GM18507 (cell line): ENCODE data around the gene SCN2A.
"Not testable (repeated sequence)": the region's sequence is repeated elsewhere in the genome, so short reads cannot be mapped to it uniquely, and the experiment has no call there.

Experiments
- DNase-seq: peaks from one replicate; pipeline ENCODE4 v3.0.0; 2011; ENCODE audit warnings: low read depth; ENCODE audit not compliant: insufficient read length; ENCODE audit errors: extremely low spot score
- FAIRE-seq: peaks from 2 replicates; lab custom pipeline; 2011; peaks lifted over from hg19 to GRCh38; lab: Jason Lieb, UNC

Gene SCN2A

GRCh38 chr2:165398603-165399002 lies 159.4 kb downstream of the SCN2A start:
- DNase-seq, FAIRE-seq: not testable (repeated sequence)

GRCh38 chr2:165401285-165401852 lies 162.2 kb downstream of the SCN2A start:
- peak; percentile 12 for FAIRE-seq

GRCh38 chr2:165402162-165402561 lies 162.9 kb downstream of the SCN2A start:
- DNase-seq, result no peak
- no peak for FAIRE-seq

More at GRCh38 chr2:165401285-165401852, 162.2 kb downstream of the SCN2A start:
- no peak for DNase-seq

- no peak for FAIRE-seq
- DNase-seq, result no peak
Observed at GRCh38 chr2:165406173-165406572, 167.0 kb downstream of the SCN2A start.

- DNase-seq, result no peak
- no peak for FAIRE-seq
Observed at GRCh38 chr2:165407466-165407865, 168.3 kb downstream of the SCN2A start.

- FAIRE-seq (no peak), DNase-seq (no peak)
Observed at GRCh38 chr2:165408186-165408585, 169.0 kb downstream of the SCN2A start.

- FAIRE-seq (no peak), DNase-seq (no peak)
Observed at GRCh38 chr2:165410276-165410675, 171.1 kb downstream of the SCN2A start.

- no peak for DNase-seq
- FAIRE-seq, result no peak
Observed at GRCh38 chr2:165414187-165414586, 175.0 kb downstream of the SCN2A start.

- no peak for FAIRE-seq
Observed at GRCh38 chr2:165417009-165417408, 177.8 kb downstream of the SCN2A start.

GRCh38 chr2:165420231-165420630 lies 181.0 kb downstream of the SCN2A start:
- no peak for DNase-seq
- FAIRE-seq, result no peak

More at GRCh38 chr2:165417009-165417408, 177.8 kb downstream of the SCN2A start:
- no peak for DNase-seq

GRCh38 chr2:165423081-165423480 lies 183.9 kb downstream of the SCN2A start:
- FAIRE-seq (no peak), DNase-seq (no peak)

GRCh38 chr2:165425556-165425955 lies 186.3 kb downstream of the SCN2A start:
- no peak for FAIRE-seq
- no peak for DNase-seq

GRCh38 chr2:165427686-165428085 lies 188.5 kb downstream of the SCN2A start:
- FAIRE-seq (no peak), DNase-seq (no peak)

- no peak for FAIRE-seq
- DNase-seq, result no peak
Observed at GRCh38 chr2:165428926-165429325, 189.7 kb downstream of the SCN2A start.

- FAIRE-seq, result no peak
- no peak for DNase-seq
Observed at GRCh38 chr2:165431014-165431413, 191.8 kb downstream of the SCN2A start.

GRCh38 chr2:165432234-165432966 lies 193.2 kb downstream of the SCN2A start:
- DNase-seq, result no peak
- no peak for FAIRE-seq

GRCh38 chr2:165434865-165435496 lies 195.8 kb downstream of the SCN2A start:
- FAIRE-seq (no peak), DNase-seq (no peak)

GRCh38 chr2:165435611-165436010 lies 196.4 kb downstream of the SCN2A start:
- DNase-seq (no peak), FAIRE-seq (no peak)

GRCh38 chr2:165436559-165436958 lies 197.3 kb downstream of the SCN2A start:
- FAIRE-seq (peak; percentile 71), DNase-seq (no peak)

- no peak for DNase-seq
- no peak for FAIRE-seq
Observed at GRCh38 chr2:165440367-165440766, 201.2 kb downstream of the SCN2A start.
